Tibial nerve (tissue), 4 donors: ENCODE results near the gene CHSY1. TPM values are rescaled to one million over a fixed set of nuclear protein-coding genes. Genes with fewer than 3 reads are reported as not detected.

Experiments
- DNase-seq, 2 donors: peaks; one replicate each; pipeline ENCODE4 v3.0.0-alpha.2; 2019; ENCODE audit warnings: low spot score in 2 of 2
- H3K27ac ChIP-seq, 4 donors: fragments of 200-600 bp; sonication (generic) in 3 of 4; one replicate each; pipeline ENCODE4 v1.5.1; 2017 to 2019; ENCODE audit warnings: mild to moderate bottlenecking in 1 of 4
- H3K27me3 ChIP-seq, 2 donors: fragments of 200-600 bp; sonication (generic) in 1 of 2; one replicate each; pipeline versions ENCODE4 v1.5.1 to v1.6.0; 2017 to 2019
- H3K36me3 ChIP-seq, 3 donors: fragments of 200-600 bp; sonication (generic); one replicate each; pipeline ENCODE4 v1.5.1; 2018 to 2019
- H3K4me1 ChIP-seq, 4 donors: fragments of 200-600 bp; sonication (generic) in 3 of 4; one replicate each; pipeline ENCODE4 v1.5.1; 2017 to 2019
- H3K4me3 ChIP-seq, 4 donors: fragments of 200-600 bp; sonication (generic) in 3 of 4; one replicate each; pipeline ENCODE4 v1.5.1; 2017 to 2019; ENCODE audit warnings: mild to moderate bottlenecking in 1 of 4, moderate library complexity in 1 of 4
- H3K9me3 ChIP-seq, 4 donors: fragments of 200-600 bp; sonication (generic) in 3 of 4; one replicate each; pipeline ENCODE4 v1.5.1; 2017 to 2019
- CTCF ChIP-seq, 5 experiments: fragments of 200-600 bp in 3 of 5; fragments of 450-650 bp in 2 of 5; sonication (generic) in 3 of 5; IDR thresholded peaks; one replicate each; pipeline ENCODE4 v1.5.1; 2016 to 2019; ENCODE audit warnings: antibody characterized with exemption in 5 of 5, mild to moderate bottlenecking in 3 of 5, moderate library complexity in 2 of 5
- EP300 ChIP-seq, 2 donors: sonication (generic); formaldehyde crosslinking; IDR thresholded peaks; one replicate each; pipeline ENCODE4 v1.6.1; 2017; ENCODE audit warnings: antibody characterized with exemption in 2 of 2, mild to moderate bottlenecking in 1 of 2
- POLR2A ChIP-seq, 2 donors: fragments of 450-650 bp; IDR thresholded peaks; one replicate each; pipeline ENCODE4 v1.6.1; 2017; ENCODE audit warnings: antibody characterized with exemption in 2 of 2, mild to moderate bottlenecking in 2 of 2, moderate library complexity in 2 of 2
- WGBS, 2 donors: methylation state at CpG; one replicate each; pipeline ENCODE4 v1.1.5; 2018; 5-methylcytosine and 5-hydroxymethylcytosine counted together
- total RNA-seq, 4 donors: library from RNA; depleted of rRNA; stranded (reverse); fragments of >200 nt; gene quantifications; one replicate each; pipeline ENCODE4 v1.1.0, GENCODE V29; 2016

Gene CHSY1
- total RNA-seq, 4 donors from 2014 or later: 22.0 to 29.7 (median 24.6) TPM

DNA sequence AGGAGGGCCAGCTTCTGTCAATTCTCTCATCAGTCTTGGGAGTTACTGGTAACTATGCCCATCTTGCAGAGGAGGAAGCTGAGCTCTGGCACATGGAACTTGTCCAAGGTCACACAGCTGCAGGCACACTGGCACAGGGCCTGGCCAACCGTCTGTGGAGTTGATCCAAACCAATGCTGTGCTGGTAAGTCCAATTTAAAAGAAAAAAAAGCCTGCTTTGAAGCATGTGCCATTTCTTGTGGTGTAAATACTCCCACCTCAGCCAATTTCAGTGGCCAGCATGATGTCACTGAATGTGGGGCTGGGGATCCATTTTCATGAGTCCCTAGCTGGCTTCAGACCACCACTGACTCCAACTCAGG lies 83.4 kb downstream of the CHSY1 start:
- H3K27ac ChIP-seq: peak overlapping the region in 2 of 4 donors; percentile 67 to 83
- H3K36me3 ChIP-seq: peaks cover 0 to 7% (median 0%) of the 10 kb centered on the region in 3 donors
- TF ChIP-seq POLR2A (IDR thresholded peaks at IDR 0.05): no peak
- peak in 1 of 2 donors; percentile 19 for TF ChIP-seq EP300 (IDR thresholded peaks at IDR 0.05)
- TF ChIP-seq CTCF (IDR thresholded peaks at IDR 0.05): no peak
- H3K4me3 ChIP-seq: no peak overlapping the region
- H3K27me3 ChIP-seq: no peaks in the 10 kb centered on the region
- peak in 1 of 2 donors; percentile 42 for DNase-seq
- H3K4me1 ChIP-seq: peaks cover 0 to 20% (median 2%) of the 10 kb centered on the region in 4 donors
- WGBS, 2 donors: 14 to 32% methylated on average over 1 of the region's 1 CpG
- peaks cover 0 to 31% (median 7%) of the 10 kb centered on the region in 4 donors for H3K9me3 ChIP-seq

- peaks cover 0 to 31% (median 7%) of the 10 kb centered on the region in 4 donors for H3K9me3 ChIP-seq
- H3K27ac ChIP-seq: peak overlapping the region in 2 of 4 donors; percentile 67 to 83
- no peaks in the 10 kb centered on the region for H3K27me3 ChIP-seq
- TF ChIP-seq EP300 (IDR thresholded peaks at IDR 0.05) (peak; percentile 29 to 82), CTCF (IDR thresholded peaks at IDR 0.05) (no peak), POLR2A (IDR thresholded peaks at IDR 0.05) (no peak)
- peaks cover 0 to 20% (median 2%) of the 10 kb centered on the region in 4 donors for H3K4me1 ChIP-seq
- H3K36me3 ChIP-seq: peaks cover 0 to 7% (median 0%) of the 10 kb centered on the region in 3 donors
- 35 to 39% methylated on average over 13 of the region's 13 CpGs for WGBS, 2 donors
- DNase-seq: peak; percentile 23 to 55
- H3K4me3 ChIP-seq: peak overlapping the region in 1 of 4 donors; percentile 8
These were observed 83.9 kb downstream of the CHSY1 start for GRCh38 chr15:101167753-101168462.

GRCh38 chr15:101167411-101167752 lies 84.5 kb downstream of the CHSY1 start:
- WGBS, 2 donors: 55 to 68% methylated on average over 3 of the region's 3 CpGs
- H3K36me3 ChIP-seq: peaks cover 0 to 7% (median 0%) of the 10 kb centered on the region in 3 donors
- no peaks in the 10 kb centered on the region for H3K27me3 ChIP-seq
- peak overlapping the region in 1 of 4 donors; percentile 8 for H3K4me3 ChIP-seq
- TF ChIP-seq POLR2A (IDR thresholded peaks at IDR 0.05) (no peak), CTCF (IDR thresholded peaks at IDR 0.05) (no peak), EP300 (IDR thresholded peaks at IDR 0.05) (no peak)
- H3K9me3 ChIP-seq: peaks cover 0 to 34% (median 7%) of the 10 kb centered on the region in 4 donors
- H3K4me1 ChIP-seq: peaks cover 0 to 20% (median 2%) of the 10 kb centered on the region in 4 donors
- peak overlapping the region in 2 of 4 donors; percentile 67 to 83 for H3K27ac ChIP-seq
- DNase-seq: no peak

DNA sequence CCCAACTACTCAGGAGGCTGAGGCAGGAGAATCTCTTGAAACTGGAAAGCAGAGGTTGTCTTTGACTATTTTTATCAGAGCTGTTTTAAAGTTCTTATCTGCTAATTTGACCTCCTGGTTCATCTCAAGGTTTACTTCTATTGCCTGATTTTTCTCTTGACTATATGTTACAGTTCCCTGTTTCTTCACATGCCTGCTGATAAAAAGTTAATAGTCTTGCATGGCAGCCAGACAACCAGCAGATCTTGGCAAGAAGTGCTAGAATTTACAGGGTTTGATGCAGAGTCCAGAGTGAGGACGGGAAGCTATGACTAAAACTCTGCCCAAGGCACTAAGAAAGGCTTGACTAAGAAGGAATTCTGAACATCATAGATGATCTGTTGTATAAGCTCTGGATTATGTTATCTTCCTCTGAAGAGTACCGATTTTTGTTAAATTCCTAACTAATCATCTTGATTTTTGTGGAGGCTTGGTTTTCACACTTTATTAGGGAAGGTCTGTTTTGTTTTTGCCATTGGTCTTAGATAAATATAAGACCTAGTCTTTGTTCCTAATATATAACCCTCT lies 85.9 kb downstream of the CHSY1 start:
- WGBS, 2 donors: 95 to 96% methylated on average over 2 of the region's 2 CpGs
- no peak overlapping the region for H3K4me3 ChIP-seq
- peaks cover 0 to 34% (median 7%) of the 10 kb centered on the region in 4 donors for H3K9me3 ChIP-seq
- peak overlapping the region in 1 of 4 donors; percentile 83 for H3K27ac ChIP-seq
- peaks cover 0 to 7% (median 0%) of the 10 kb centered on the region in 3 donors for H3K36me3 ChIP-seq
- H3K27me3 ChIP-seq: no peaks in the 10 kb centered on the region
- H3K4me1 ChIP-seq: peaks cover 0 to 20% (median 2%) of the 10 kb centered on the region in 4 donors
- no peak for DNase-seq
- TF ChIP-seq POLR2A (IDR thresholded peaks at IDR 0.05) (no peak), EP300 (IDR thresholded peaks at IDR 0.05) (no peak), CTCF (IDR thresholded peaks at IDR 0.05) (no peak)
